ENCODE results near the gene FBL. TPM values are rescaled to one million over a fixed set of nuclear protein-coding genes. Genes with fewer than 3 reads are reported as not detected.

The FBL gene
- total and polyA plus RNA-seq, 2 donors (not counting 1 experiment from before 2014, with no cell fraction given) = 253 to 376 TPM

DNA sequence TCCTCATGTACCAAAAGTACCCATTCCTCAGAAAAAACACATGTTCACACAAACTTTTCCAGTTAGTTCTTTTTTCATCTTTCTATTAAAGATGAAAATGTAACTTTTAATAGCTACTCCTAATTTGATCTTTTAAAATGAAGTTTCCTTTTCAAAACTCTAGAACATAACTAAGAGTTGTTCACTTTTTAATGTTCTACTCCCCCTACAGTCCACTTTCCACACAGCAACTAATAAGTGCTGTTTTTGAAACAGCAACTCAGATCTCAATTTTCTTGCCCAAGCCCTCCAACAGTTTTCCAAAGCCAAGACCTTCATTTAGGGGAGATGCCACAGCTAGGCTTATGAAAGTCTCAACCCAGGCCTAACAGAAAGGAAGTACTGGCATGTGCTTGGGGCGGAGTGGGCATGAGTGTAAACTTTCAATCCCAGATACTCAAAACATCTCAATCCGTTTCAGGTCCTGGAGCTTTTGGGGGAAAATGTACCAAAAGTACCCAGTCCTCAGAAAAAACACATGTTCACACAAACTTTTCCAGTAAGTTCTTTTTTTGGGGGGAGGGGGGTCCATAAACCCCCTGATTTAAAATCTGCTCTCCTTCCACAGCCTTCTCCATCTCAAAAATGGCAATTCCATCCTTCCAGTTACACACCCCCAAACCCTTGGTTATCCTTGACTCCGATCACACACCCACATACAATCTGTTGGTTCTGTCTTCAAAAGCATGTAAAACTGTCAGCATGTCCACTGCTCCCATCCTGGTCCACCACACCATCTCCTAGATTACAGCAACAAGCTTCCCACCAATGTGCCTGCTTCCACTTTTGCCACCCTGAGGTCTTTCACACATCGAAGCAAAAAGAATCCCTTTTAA lies 2.0 kb downstream of the FBL start:
- H3K27me3 Mint-ChIP-seq = no peaks in the 10 kb centered on the region
- peaks cover 51% of the 10 kb centered on the region for H3K4me1 Mint-ChIP-seq
- peak overlapping the region; percentile 95 for H3K4me3 Mint-ChIP-seq
- Histone ChIP-seq H3K4me2 (replicated peaks; ENCODE audit: low read depth, low read length, poor library complexity, severe bottlenecking) (peak overlapping the region; percentile 87), H4K20me1 (ENCODE audit: control insufficient read depth, insufficient read depth, low read length, poor library complexity, severe bottlenecking) (peaks cover 40% of the 10 kb centered on the region), H3K9ac (ENCODE audit: low read length) (peak overlapping the region; percentile 84), H3K4me1 (ENCODE audit: control insufficient read depth in 2 of 2, insufficient read depth in 2 of 2, low read length in 2 of 2) (peaks cover 27 to 37% of the 10 kb centered on the region in 2 donors), H3K9me3 (ENCODE audit: control extremely low read depth in 1 of 3, control insufficient read depth in 2 of 3, insufficient read depth in 1 of 3, low read length in 2 of 3) (no peaks in the 10 kb centered on the region), H3K27ac (ENCODE audit: low read length in 2 of 2) (peak overlapping the region in 1 of 2 donors; percentile 88), H3K27me3 (replicated peaks in 1 of 4; ENCODE audit: control extremely low read depth in 1 of 4, control insufficient read depth in 3 of 4, insufficient read depth in 4 of 4, low read length in 3 of 4) (no peaks in the 10 kb centered on the region), H3K79me2 (ENCODE audit: control insufficient read depth, insufficient read depth, low read length) (peaks cover 70% of the 10 kb centered on the region), H3K4me3 (ENCODE audit: control extremely low read depth in 1 of 5, extremely low read depth in 1 of 5, insufficient read depth in 1 of 5, low read depth in 2 of 5, low read length in 4 of 5) (no peak overlapping the region), H2AFZ (ENCODE audit: insufficient read depth, low read depth, low read length, poor library complexity, severe bottlenecking) (no peak overlapping the region), H3K36me3 (replicated peaks in 1 of 2; ENCODE audit: control extremely low read depth in 1 of 2, control insufficient read depth in 1 of 2, extremely low read depth in 1 of 2, insufficient read depth in 2 of 2, low read length in 1 of 2) (peaks cover 0 to 11% of the 10 kb centered on the region in 2 experiments)
- DNase-seq (peak; percentile 72), ATAC-seq (ENCODE audit: low read depth) (no peak)
- POLR2A ChIA-PET = interaction anchor here (1.8 to 2.8 kb wide), 2 partner anchors 10 to 126 kb away, joined by 6 to 10 read pairs; partner anchors contain the start of genes DYRK1B and PSMC4
- H3K9me3 Mint-ChIP-seq (ENCODE audit: insufficient read depth) = no peaks in the 10 kb centered on the region
- TF ChIP-seq EZH2 (IDR thresholded peaks at IDR 0.05; ENCODE audit: borderline replicate concordance, insufficient read depth, low read depth, low read length, poor library complexity, severe bottlenecking) = no peak
- TF ChIP-seq, protein P1, sequence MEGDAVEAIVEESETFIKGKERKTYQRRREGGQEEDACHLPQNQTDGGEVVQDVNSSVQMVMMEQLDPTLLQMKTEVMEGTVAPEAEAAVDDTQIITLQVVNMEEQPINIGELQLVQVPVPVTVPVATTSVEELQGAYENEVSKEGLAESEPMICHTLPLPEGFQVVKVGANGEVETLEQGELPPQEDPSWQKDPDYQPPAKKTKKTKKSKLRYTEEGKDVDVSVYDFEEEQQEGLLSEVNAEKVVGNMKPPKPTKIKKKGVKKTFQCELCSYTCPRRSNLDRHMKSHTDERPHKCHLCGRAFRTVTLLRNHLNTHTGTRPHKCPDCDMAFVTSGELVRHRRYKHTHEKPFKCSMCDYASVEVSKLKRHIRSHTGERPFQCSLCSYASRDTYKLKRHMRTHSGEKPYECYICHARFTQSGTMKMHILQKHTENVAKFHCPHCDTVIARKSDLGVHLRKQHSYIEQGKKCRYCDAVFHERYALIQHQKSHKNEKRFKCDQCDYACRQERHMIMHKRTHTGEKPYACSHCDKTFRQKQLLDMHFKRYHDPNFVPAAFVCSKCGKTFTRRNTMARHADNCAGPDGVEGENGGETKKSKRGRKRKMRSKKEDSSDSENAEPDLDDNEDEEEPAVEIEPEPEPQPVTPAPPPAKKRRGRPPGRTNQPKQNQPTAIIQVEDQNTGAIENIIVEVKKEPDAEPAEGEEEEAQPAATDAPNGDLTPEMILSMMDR (IDR thresholded peaks at IDR 0.05) = peak; percentile 82
- intact Hi-C loops (cut with micrococcal nuclease) = loop anchor here (1.0 to 5.0 kb wide), 3 partner anchors 51 to 172 kb away; no protein-coding TSS in a partner anchor
- WGBS (ENCODE audit: insufficient coverage) = 92% methylated on average over 2 of the region's 4 CpGs
- CTCF ChIA-PET = interaction anchor here (0.6 to 8.1 kb wide), 26 partner anchors 8 to 1521 kb away, joined by 3 to 159 read pairs (median 5); partner anchors contain the start of genes DYRK1B, PSMC4 and ZNF780B
- H3K27ac Mint-ChIP-seq = peak overlapping the region; percentile 72

Data from B cell (primary cell).